DND-41 (cell line): ENCODE results near the gene WTAP.

Experiments used
- ATAC-seq: fragments of 200-7000 bp; cut with Tn5 transposase; 3 replicates; pipeline ENCODE4 v1.9.1; 2021; ENCODE audit warnings: low read depth; ENCODE audit not compliant: insufficient read depth
- DNase-seq: peaks from one replicate; pipeline ENCODE4 v3.0.0-alpha.2; 2020
- H2AFZ ChIP-seq: 2 replicates; pipeline ENCODE4 v1.6.0; 2012; ENCODE audit warnings: low read depth, low read length
- H3K27ac ChIP-seq: 2 replicates; pipeline ENCODE4 v1.5.1; 2012; ENCODE audit warnings: low read length, inconsistent platforms
- H3K27me3 ChIP-seq: fragments of 200-600 bp; sonication (generic); 2 replicates; pipeline ENCODE4 v1.6.0; 2012; ENCODE audit warnings: low read length, mild to moderate bottlenecking, inconsistent platforms; ENCODE audit not compliant: insufficient read depth, poor library complexity
- H3K36me3 ChIP-seq: 2 replicates; pipeline ENCODE4 v1.5.1; 2012; ENCODE audit warnings: low read length, inconsistent platforms; ENCODE audit not compliant: insufficient read depth
- H3K4me1 ChIP-seq: 2 replicates; pipeline ENCODE4 v1.5.1; 2012; ENCODE audit warnings: mild to moderate bottlenecking, low read length; ENCODE audit not compliant: insufficient read depth
- H3K4me2 ChIP-seq: 2 replicates; pipeline ENCODE4 v1.6.0; 2012; ENCODE audit warnings: mild to moderate bottlenecking, moderate library complexity, low read length, inconsistent platforms; ENCODE audit not compliant: insufficient read depth
- H3K4me3 ChIP-seq, 2 experiments: fragments of 200-600 bp in 1 of 2; shearing (Covaris generic) in 1 of 2; 2 replicates each; pipeline ENCODE4 v1.5.1; 2012 to 2016; ENCODE audit warnings: inconsistent platforms in 2 of 2, low read length in 2 of 2, mild to moderate bottlenecking in 2 of 2, low read depth in 1 of 2, moderate library complexity in 1 of 2
- H3K79me2 ChIP-seq: 2 replicates; pipeline ENCODE4 v1.6.0; 2012; ENCODE audit warnings: low read length, inconsistent platforms; ENCODE audit not compliant: insufficient read depth
- H3K9ac ChIP-seq: 2 replicates; pipeline ENCODE4 v1.6.0; 2012; ENCODE audit warnings: low read depth, mild to moderate bottlenecking, inconsistent platforms, low read length, moderate library complexity
- H3K9me3 ChIP-seq: 2 replicates; pipeline ENCODE4 v1.5.1; 2012; ENCODE audit warnings: low read length, moderate library complexity, mild to moderate bottlenecking, inconsistent platforms; ENCODE audit not compliant: insufficient read depth, severe bottlenecking
- H4K20me1 ChIP-seq: 2 replicates; pipeline ENCODE4 v1.6.0; 2012; ENCODE audit warnings: low read length; ENCODE audit not compliant: insufficient read depth
- EZH2 ChIP-seq: IDR thresholded peaks from 3 replicates; pipeline ENCODE4 v1.6.1; 2012; ENCODE audit warnings: borderline replicate concordance, low read depth, mild to moderate bottlenecking, moderate library complexity, low read length, inconsistent platforms; ENCODE audit not compliant: severe bottlenecking
- TF ChIP-seq, protein P1 (sequence below): IDR thresholded peaks from 2 replicates; pipeline ENCODE4 v1.5.1; 2012; ENCODE audit warnings: borderline replicate concordance, low read length, moderate library complexity, mild to moderate bottlenecking; ENCODE audit not compliant: poor library complexity, severe bottlenecking; ENCODE audit errors: extremely low read depth

The WTAP gene

GRCh38 chr6:159682295-159682694, 45.0 kb upstream of the WTAP start:
- H3K36me3 ChIP-seq, result peaks cover 62% of the 10 kb centered on the region
- H2AFZ ChIP-seq, result no peak overlapping the region
- no peaks in the 10 kb centered on the region for H3K27me3 ChIP-seq
- no peaks in the 10 kb centered on the region for H3K9me3 ChIP-seq
- ATAC-seq (no peak), DNase-seq (no peak)
- no peak overlapping the region for H3K4me3 ChIP-seq
- no peak overlapping the region for H3K27ac ChIP-seq
- TF ChIP-seq, protein P1, sequence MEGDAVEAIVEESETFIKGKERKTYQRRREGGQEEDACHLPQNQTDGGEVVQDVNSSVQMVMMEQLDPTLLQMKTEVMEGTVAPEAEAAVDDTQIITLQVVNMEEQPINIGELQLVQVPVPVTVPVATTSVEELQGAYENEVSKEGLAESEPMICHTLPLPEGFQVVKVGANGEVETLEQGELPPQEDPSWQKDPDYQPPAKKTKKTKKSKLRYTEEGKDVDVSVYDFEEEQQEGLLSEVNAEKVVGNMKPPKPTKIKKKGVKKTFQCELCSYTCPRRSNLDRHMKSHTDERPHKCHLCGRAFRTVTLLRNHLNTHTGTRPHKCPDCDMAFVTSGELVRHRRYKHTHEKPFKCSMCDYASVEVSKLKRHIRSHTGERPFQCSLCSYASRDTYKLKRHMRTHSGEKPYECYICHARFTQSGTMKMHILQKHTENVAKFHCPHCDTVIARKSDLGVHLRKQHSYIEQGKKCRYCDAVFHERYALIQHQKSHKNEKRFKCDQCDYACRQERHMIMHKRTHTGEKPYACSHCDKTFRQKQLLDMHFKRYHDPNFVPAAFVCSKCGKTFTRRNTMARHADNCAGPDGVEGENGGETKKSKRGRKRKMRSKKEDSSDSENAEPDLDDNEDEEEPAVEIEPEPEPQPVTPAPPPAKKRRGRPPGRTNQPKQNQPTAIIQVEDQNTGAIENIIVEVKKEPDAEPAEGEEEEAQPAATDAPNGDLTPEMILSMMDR, result no peak
- no peak for TF ChIP-seq EZH2
- peaks cover 8% of the 10 kb centered on the region; the same call in 1 of the 2 replicates for H3K79me2 ChIP-seq
- no peak overlapping the region for H3K4me2 ChIP-seq
- no peaks in the 10 kb centered on the region for H4K20me1 ChIP-seq
- H3K9ac ChIP-seq, result no peak overlapping the region
- no peaks in the 10 kb centered on the region for H3K4me1 ChIP-seq

DNA sequence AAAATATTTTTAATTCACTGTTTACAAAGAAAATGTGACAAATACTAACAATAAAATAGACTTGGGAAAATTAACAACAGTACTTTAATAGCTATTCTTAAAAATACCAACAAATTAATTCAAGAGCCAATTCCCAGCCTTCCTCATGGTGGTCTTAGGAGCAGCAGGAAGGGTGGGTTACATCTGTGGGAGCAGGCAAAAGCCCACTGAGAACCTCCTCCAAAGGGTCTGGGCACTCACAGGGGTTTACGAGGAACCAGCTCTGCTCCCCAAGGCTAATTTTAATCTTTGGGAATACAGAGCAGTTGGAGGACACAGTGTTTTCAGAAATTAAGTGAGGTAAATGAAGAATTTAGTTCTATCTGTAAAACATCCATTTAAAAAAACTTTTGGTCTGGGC, 44.5 kb upstream of the WTAP start:
- no peak overlapping the region for H3K4me2 ChIP-seq
- DNase-seq, result no peak
- ATAC-seq, result no peak
- peaks cover 66% of the 10 kb centered on the region for H3K36me3 ChIP-seq
- H2AFZ ChIP-seq, result no peak overlapping the region
- H3K4me1 ChIP-seq, result no peaks in the 10 kb centered on the region
- H3K4me3 ChIP-seq, result no peak overlapping the region
- no peak overlapping the region for H3K9ac ChIP-seq
- no peaks in the 10 kb centered on the region for H3K9me3 ChIP-seq
- TF ChIP-seq, protein P1, result no peak
- no peak for TF ChIP-seq EZH2
- no peaks in the 10 kb centered on the region for H4K20me1 ChIP-seq
- H3K27ac ChIP-seq, result no peak overlapping the region
- H3K27me3 ChIP-seq, result no peaks in the 10 kb centered on the region
- peaks cover 8% of the 10 kb centered on the region; the same call in 1 of the 2 replicates for H3K79me2 ChIP-seq

GRCh38 chr6:159684013-159684304, 43.3 kb upstream of the WTAP start:
- H3K9ac ChIP-seq, result no peak overlapping the region
- H4K20me1 ChIP-seq, result peaks cover 2% of the 10 kb centered on the region; the same call in 1 of the 2 replicates
- peaks cover 70% of the 10 kb centered on the region for H3K36me3 ChIP-seq
- no peaks in the 10 kb centered on the region for H3K9me3 ChIP-seq
- ATAC-seq (no peak), DNase-seq (no peak)
- no peak overlapping the region for H3K27ac ChIP-seq
- H3K4me2 ChIP-seq, result no peak overlapping the region
- H2AFZ ChIP-seq, result no peak overlapping the region
- H3K79me2 ChIP-seq, result peaks cover 19% of the 10 kb centered on the region; the same call in 1 of the 2 replicates
- no peak overlapping the region for H3K4me3 ChIP-seq
- TF ChIP-seq EZH2, result no peak
- TF ChIP-seq, protein P1, result no peak
- H3K4me1 ChIP-seq, result no peaks in the 10 kb centered on the region; the same call in 1 of the 2 replicates
- H3K27me3 ChIP-seq, result no peaks in the 10 kb centered on the region

GRCh38 chr6:159686040-159686439, 41.3 kb upstream of the WTAP start:
- Histone ChIP-seq H3K4me2 (no peak overlapping the region), H3K9me3 (no peaks in the 10 kb centered on the region), H3K27me3 (no peaks in the 10 kb centered on the region), H3K4me3 (no peak overlapping the region), H4K20me1 (peaks cover 4% of the 10 kb centered on the region; the same call in 1 of the 2 replicates), H2AFZ (no peak overlapping the region), H3K36me3 (peaks cover 69% of the 10 kb centered on the region), H3K4me1 (peaks cover 5% of the 10 kb centered on the region), H3K9ac (no peak overlapping the region), H3K27ac (no peak overlapping the region), H3K79me2 (peaks cover 39% of the 10 kb centered on the region)
- TF ChIP-seq EZH2, result no peak
- TF ChIP-seq, protein P1, result no peak
- DNase-seq, result no peak
- no peak for ATAC-seq
